Smooth muscle cell (in vitro differentiated cells): ENCODE measurements around the gene SPACA4. TPM values are rescaled to one million over a fixed set of nuclear protein-coding genes. Genes with fewer than 3 reads are reported as not detected.
A peak's percentile ranks its signal among the peaks of the same experiment; 100 is the strongest.

ENCODE experiments used
- DNase-seq: peaks from one replicate; lab custom pipeline; 2025; ENCODE audit not compliant: unreplicated experiment; lab: John Stamatoyannopoulos, UW
- H2AFZ ChIP-seq: fragments of 200-600 bp; sonication (generic); 2 replicates; pipeline ENCODE4 v1.6.0; 2016; ENCODE audit warnings: antibody characterized with exemption, low read depth, mild to moderate bottlenecking
- H3F3A ChIP-seq: fragments of 200-600 bp; sonication (generic); 2 replicates; pipeline ENCODE4 v1.6.0; 2017; ENCODE audit warnings: antibody characterized with exemption, low read depth
- H3K27ac ChIP-seq: fragments of 200-600 bp; sonication (generic); 2 replicates; pipeline ENCODE4 v1.5.1; 2016; ENCODE audit warnings: low read depth, mild to moderate bottlenecking
- H3K27me3 ChIP-seq: fragments of 200-600 bp; sonication (generic); 2 replicates; pipeline ENCODE4 v1.6.1; 2016; ENCODE audit warnings: low read depth, mild to moderate bottlenecking
- H3K36me3 ChIP-seq: fragments of 200-600 bp; sonication (generic); 2 replicates; pipeline ENCODE4 v1.5.1; 2016; ENCODE audit warnings: low read depth
- H3K4me1 ChIP-seq: fragments of 200-600 bp; sonication (generic); 2 replicates; pipeline ENCODE4 v1.5.1; 2016; ENCODE audit warnings: low read depth
- H3K4me2 ChIP-seq: fragments of 200-600 bp; sonication (generic); 2 replicates; pipeline ENCODE4 v1.6.0; 2016; ENCODE audit warnings: mild to moderate bottlenecking
- H3K4me3 ChIP-seq: fragments of 200-600 bp; sonication (generic); 2 replicates; pipeline ENCODE4 v1.5.1; 2016; ENCODE audit warnings: mild to moderate bottlenecking
- H3K79me2 ChIP-seq: fragments of 200-600 bp; sonication (generic); 2 replicates; pipeline ENCODE4 v1.6.0; 2016; ENCODE audit warnings: low read depth, mild to moderate bottlenecking
- H3K9ac ChIP-seq: fragments of 200-600 bp; sonication (generic); 2 replicates; pipeline ENCODE4 v1.6.0; 2016; ENCODE audit warnings: low read depth
- H3K9me3 ChIP-seq: fragments of 200-600 bp; sonication (generic); replicated peaks from 2 replicates; pipeline ENCODE4 v1.5.1; 2016; ENCODE audit warnings: low read depth
- H4K20me1 ChIP-seq: fragments of 200-600 bp; sonication (generic); 2 replicates; pipeline ENCODE4 v1.6.0; 2016; ENCODE audit warnings: low read depth
- WGBS: methylation state at CpG from one replicate; pipeline ENCODE4 v1.1.7; 2016; ENCODE audit warnings: low lambda C conversion rate; 5-methylcytosine and 5-hydroxymethylcytosine counted together
- polyA plus RNA-seq: library from polyadenylated mRNA; unstranded; fragments of >200 nt; fragmentation: Nextera tagmentation; extraction: Ambion mirVana; gene quantifications from 2 replicates; pipeline ENCODE4 v1.2.1, GENCODE V29; 2016
- total RNA-seq: library from RNA; depleted of rRNA; stranded (reverse); fragments of >200 nt; gene quantifications from 2 replicates; pipeline ENCODE4 v1.2.3, GENCODE V29; 2014
- TF ChIP-seq, protein P1 (sequence below): fragments of 200-600 bp; sonication (generic); IDR thresholded peaks from 2 replicates; pipeline ENCODE4 v1.5.1; 2017; ENCODE audit warnings: borderline replicate concordance, mild to moderate bottlenecking, antibody characterized with exemption; ENCODE audit not compliant: insufficient read depth, poor library complexity, severe bottlenecking

Gene SPACA4
- total and polyA plus RNA-seq, 2 experiments from 2014 or later: 0.43 TPM; not detected in 1

DNA sequence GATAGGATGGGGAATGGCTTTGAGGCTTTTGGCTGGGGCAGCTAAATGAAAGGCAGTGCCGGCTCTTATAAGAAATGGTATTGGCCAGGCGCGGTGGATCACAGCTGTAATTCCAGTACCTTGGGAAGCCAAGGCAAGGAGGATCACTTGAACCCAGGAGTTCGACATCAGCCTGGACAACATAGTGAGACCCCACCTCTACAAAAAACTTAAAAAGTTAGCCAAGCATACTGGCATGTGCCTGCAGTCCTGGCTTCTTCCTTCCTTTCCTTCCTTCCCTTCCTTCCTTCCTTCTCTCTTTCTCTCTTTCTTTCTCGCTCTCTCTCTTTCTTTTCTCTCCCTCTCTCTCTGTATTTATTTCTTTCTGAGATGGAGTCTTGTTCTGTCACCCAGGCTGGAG is 36.3 kb downstream of the SPACA4 start:
- no peak for DNase-seq
- TF ChIP-seq, protein P1, sequence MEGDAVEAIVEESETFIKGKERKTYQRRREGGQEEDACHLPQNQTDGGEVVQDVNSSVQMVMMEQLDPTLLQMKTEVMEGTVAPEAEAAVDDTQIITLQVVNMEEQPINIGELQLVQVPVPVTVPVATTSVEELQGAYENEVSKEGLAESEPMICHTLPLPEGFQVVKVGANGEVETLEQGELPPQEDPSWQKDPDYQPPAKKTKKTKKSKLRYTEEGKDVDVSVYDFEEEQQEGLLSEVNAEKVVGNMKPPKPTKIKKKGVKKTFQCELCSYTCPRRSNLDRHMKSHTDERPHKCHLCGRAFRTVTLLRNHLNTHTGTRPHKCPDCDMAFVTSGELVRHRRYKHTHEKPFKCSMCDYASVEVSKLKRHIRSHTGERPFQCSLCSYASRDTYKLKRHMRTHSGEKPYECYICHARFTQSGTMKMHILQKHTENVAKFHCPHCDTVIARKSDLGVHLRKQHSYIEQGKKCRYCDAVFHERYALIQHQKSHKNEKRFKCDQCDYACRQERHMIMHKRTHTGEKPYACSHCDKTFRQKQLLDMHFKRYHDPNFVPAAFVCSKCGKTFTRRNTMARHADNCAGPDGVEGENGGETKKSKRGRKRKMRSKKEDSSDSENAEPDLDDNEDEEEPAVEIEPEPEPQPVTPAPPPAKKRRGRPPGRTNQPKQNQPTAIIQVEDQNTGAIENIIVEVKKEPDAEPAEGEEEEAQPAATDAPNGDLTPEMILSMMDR: no peak
- Histone ChIP-seq H3K9ac (no peak overlapping the region), H3F3A (peaks cover 3% of the 10 kb centered on the region), H3K79me2 (no peaks in the 10 kb centered on the region), H3K27me3 (no peaks in the 10 kb centered on the region), H3K27ac (no peak overlapping the region), H2AFZ (no peak overlapping the region), H3K36me3 (no peaks in the 10 kb centered on the region), H4K20me1 (no peaks in the 10 kb centered on the region), H3K4me3 (no peak overlapping the region), H3K4me1 (peaks cover 4% of the 10 kb centered on the region), H3K4me2 (no peak overlapping the region), H3K9me3 (no peaks in the 10 kb centered on the region)
- WGBS: 95% methylated on average over 5 of the region's 5 CpGs

DNA sequence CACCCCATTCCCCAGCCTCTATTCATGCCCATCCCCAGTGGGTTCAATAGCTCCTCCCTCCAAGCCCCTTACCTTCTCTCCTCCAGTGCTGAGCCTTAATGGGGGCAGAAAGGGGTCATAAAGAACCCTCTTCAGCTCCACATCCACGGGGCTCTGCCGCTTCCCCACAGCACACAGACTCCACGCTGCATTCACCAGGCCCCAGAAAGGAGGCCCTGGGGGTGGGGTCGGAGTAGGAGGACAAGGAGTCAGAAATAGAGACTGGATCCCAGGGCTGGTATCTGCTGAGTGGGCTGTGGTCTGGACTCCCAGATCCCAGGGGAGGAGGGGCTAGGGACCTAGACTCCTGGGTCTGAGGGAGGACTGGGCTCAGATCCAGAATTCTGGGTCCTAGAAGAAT is 37.8 kb downstream of the SPACA4 start:
- WGBS: 78% methylated on average over 4 of the region's 4 CpGs
- no peak overlapping the region for H2AFZ ChIP-seq

DNA sequence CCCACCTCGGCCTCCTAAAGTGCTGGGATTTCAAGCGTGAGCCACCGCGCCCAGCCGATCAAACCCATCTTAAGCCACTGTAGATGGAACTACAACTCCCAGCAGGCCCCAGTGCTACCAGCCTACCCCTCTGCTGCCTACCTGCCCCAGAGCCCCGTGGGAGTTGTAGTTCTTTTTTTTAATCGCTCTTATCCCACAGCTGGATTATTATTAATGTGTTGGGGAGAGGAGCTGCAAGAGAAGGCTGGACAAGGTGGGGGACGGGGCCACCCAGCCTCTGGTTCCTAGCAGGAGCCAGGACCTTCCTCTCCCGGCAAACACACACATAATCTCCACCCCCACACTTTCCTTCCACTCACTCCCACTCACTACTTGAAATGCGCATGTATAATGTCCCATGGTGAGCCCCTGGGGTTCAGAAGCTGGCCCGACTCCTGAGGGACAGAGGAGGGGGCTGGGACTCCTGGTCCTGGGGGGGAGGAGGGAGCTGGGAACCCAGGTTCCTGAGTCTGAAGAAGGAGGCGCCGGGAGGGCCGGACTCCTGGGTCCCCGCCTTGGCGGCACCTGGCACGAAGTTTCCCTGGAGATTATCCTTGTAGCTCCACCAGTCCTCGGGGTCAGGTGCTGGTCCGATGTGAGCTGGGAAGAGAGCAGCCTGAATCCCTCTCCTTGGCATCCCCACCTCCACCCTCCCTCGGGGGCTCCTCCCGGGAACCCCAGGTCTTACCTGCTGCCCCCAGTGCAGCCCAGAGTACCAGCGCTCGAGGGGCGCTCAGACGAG is 38.5 kb downstream of the SPACA4 start:
- Histone ChIP-seq H3K9ac (no peak overlapping the region), H3K9me3 (no peaks in the 10 kb centered on the region), H3K79me2 (no peaks in the 10 kb centered on the region), H3K36me3 (no peaks in the 10 kb centered on the region), H2AFZ (peak overlapping the region; percentile 96), H3K4me3 (peak overlapping the region; percentile 68), H4K20me1 (no peaks in the 10 kb centered on the region), H3K27ac (no peak overlapping the region), H3K27me3 (no peaks in the 10 kb centered on the region), H3K4me2 (peak overlapping the region; percentile 97), H3F3A (no peaks in the 10 kb centered on the region), H3K4me1 (peaks cover 4% of the 10 kb centered on the region)
- DNase-seq: no peak
- 2% methylated on average over 21 of the region's 25 CpGs for WGBS
- TF ChIP-seq, protein P1: no peak

More for the DNA sequence above, 37.8 kb downstream of the SPACA4 start:
- DNase-seq: no peak
- Histone ChIP-seq H3K9me3 (no peaks in the 10 kb centered on the region), H3K27me3 (no peaks in the 10 kb centered on the region), H3K27ac (no peak overlapping the region), H4K20me1 (no peaks in the 10 kb centered on the region), H3K4me3 (peak overlapping the region; percentile 68), H3K36me3 (no peaks in the 10 kb centered on the region), H3F3A (no peaks in the 10 kb centered on the region), H3K9ac (no peak overlapping the region), H3K4me1 (peaks cover 4% of the 10 kb centered on the region), H3K79me2 (no peaks in the 10 kb centered on the region), H3K4me2 (peak overlapping the region; percentile 97)
- TF ChIP-seq, protein P1: no peak

DNA sequence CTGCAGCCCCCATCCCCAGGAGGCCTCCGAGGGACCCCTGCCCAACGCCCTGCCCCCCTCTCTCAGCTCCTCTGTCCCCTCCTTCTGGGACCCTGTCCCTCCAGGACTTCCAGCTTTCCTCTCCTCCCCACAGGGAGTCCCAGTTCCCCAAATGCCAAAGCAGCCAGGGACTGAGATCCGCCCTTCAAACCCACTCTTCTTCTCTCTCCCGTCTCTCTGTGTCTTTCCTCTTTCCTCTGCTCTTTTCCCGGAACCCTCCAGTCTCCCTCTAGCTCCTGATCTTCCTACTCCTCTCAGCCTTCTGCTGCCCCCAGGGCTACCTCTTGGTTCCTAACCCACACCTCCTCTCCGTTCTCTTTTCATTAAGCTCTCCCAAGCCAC is 39.1 kb downstream of the SPACA4 start:
- TF ChIP-seq, protein P1: no peak
- H3K27ac ChIP-seq: no peak overlapping the region

More for the DNA sequence above, 39.1 kb downstream of the SPACA4 start:
- no peaks in the 10 kb centered on the region for H3K27me3 ChIP-seq
- H3K79me2 ChIP-seq: no peaks in the 10 kb centered on the region
- peak overlapping the region; percentile 97 for H3K4me2 ChIP-seq
- no peaks in the 10 kb centered on the region for H3F3A ChIP-seq
- peaks cover 4% of the 10 kb centered on the region for H3K4me1 ChIP-seq
- DNase-seq: no peak
- WGBS: 0% methylated on average over 4 of the region's 6 CpGs
- H3K9ac ChIP-seq: no peak overlapping the region
- no peaks in the 10 kb centered on the region for H3K9me3 ChIP-seq
- no peaks in the 10 kb centered on the region for H4K20me1 ChIP-seq
- H2AFZ ChIP-seq: peak overlapping the region; percentile 96
- H3K4me3 ChIP-seq: peak overlapping the region; percentile 68
- H3K36me3 ChIP-seq: no peaks in the 10 kb centered on the region
